Fibroblast of lung (primary cell): ENCODE results near the gene COG5. TPM values are rescaled to one million over a fixed set of nuclear protein-coding genes. Genes with fewer than 3 reads are reported as not detected.

ENCODE experiments used
- DNase-seq, 2 donors: peaks; one replicate each; pipeline versions ENCODE4 v3.0.0 to v3.0.0-alpha.2; 2010; ENCODE audit warnings: low read depth in 2 of 2
- H2AFZ ChIP-seq: 2 replicates; pipeline ENCODE4 v1.5.1; 2012; ENCODE audit warnings: low read length, control low read depth, inconsistent platforms
- H3K27ac ChIP-seq: 2 replicates; pipeline ENCODE4 v1.5.1; 2011; ENCODE audit warnings: low read length, control low read depth; ENCODE audit not compliant: insufficient read depth
- H3K27me3 ChIP-seq: 2 replicates; pipeline ENCODE4 v1.5.1; 2011; ENCODE audit warnings: mild to moderate bottlenecking, low read length; ENCODE audit not compliant: control insufficient read depth, insufficient read depth
- H3K36me3 ChIP-seq: 2 replicates; pipeline ENCODE4 v1.5.1; 2011; ENCODE audit warnings: low read length; ENCODE audit not compliant: control insufficient read depth, insufficient read depth
- H3K4me1 ChIP-seq: 2 replicates; pipeline ENCODE4 v1.5.1; 2011; ENCODE audit warnings: low read length; ENCODE audit not compliant: control insufficient read depth, insufficient read depth; ENCODE audit errors: extremely low read depth
- H3K4me2 ChIP-seq: 2 replicates; pipeline ENCODE4 v1.5.1; 2011; ENCODE audit warnings: low read length, control low read depth; ENCODE audit not compliant: insufficient read depth; ENCODE audit errors: extremely low read depth
- H3K4me3 ChIP-seq, 4 experiments: fragments of 200-600 bp in 1 of 4; sonication (generic) in 1 of 4; replicated peaks in 1 of 4; 2 replicates each; pipeline ENCODE4 v1.5.1; 2011 to 2016; ENCODE audit warnings: low read length in 4 of 4, low read depth in 3 of 4, mild to moderate bottlenecking in 3 of 4, control low read depth in 2 of 4, inconsistent platforms in 1 of 4, mixed read lengths in 1 of 4; ENCODE audit not compliant: insufficient read depth in 1 of 4; ENCODE audit errors: control extremely low read depth in 1 of 4
- H3K79me2 ChIP-seq: 2 replicates; pipeline ENCODE4 v1.5.1; 2012; ENCODE audit warnings: mild to moderate bottlenecking, low read length, inconsistent platforms; ENCODE audit not compliant: control insufficient read depth, insufficient read depth
- H3K9ac ChIP-seq: 2 replicates; pipeline ENCODE4 v1.5.1; 2011; ENCODE audit warnings: mild to moderate bottlenecking, low read length, control low read depth; ENCODE audit not compliant: insufficient read depth
- H3K9me3 ChIP-seq: 2 replicates; pipeline ENCODE4 v1.5.1; 2012; ENCODE audit warnings: low read depth, low read length; ENCODE audit not compliant: control insufficient read depth, insufficient read depth
- H4K20me1 ChIP-seq: 2 replicates; pipeline ENCODE4 v1.5.1; 2011; ENCODE audit warnings: low read length; ENCODE audit not compliant: control insufficient read depth, insufficient read depth; ENCODE audit errors: extremely low read depth
- EZH2 ChIP-seq: IDR thresholded peaks from 2 replicates; pipeline ENCODE4 v1.5.1; 2012; ENCODE audit warnings: low read length, control low read depth, mild to moderate bottlenecking; ENCODE audit errors: missing control alignments
- polyA plus RNA-seq, 2 donors: library from polyadenylated mRNA; depleted of rRNA in 1 of 2; stranded (reverse) in 1 of 2; unstranded in 1 of 2; fragments of >200 nt; gene quantifications; 2 replicates each; pipeline ENCODE4 v1.2.1, GENCODE V29; 2011 to 2012; ENCODE audit warnings: missing spikeins in 1 of 2
- total RNA-seq: library from RNA; depleted of rRNA; stranded (reverse); fragments of >200 nt; gene quantifications from 2 replicates; pipeline ENCODE4 v1.2.1, GENCODE V29; 2014
- TF ChIP-seq, protein P1 (sequence below), 2 donors: IDR thresholded peaks in 1 of 2; conservative IDR thresholded peaks in 1 of 2; 1 replicate in 1 of 2; 2 replicates in 1 of 2; pipeline ENCODE4 v1.5.1; 2011 to 2012; ENCODE audit warnings: low read length in 2 of 2, control low read depth in 1 of 2, inconsistent platforms in 1 of 2, low read depth in 1 of 2, mild to moderate bottlenecking in 1 of 2

Gene COG5
- total and polyA plus RNA-seq, 2 donors (not counting 1 experiment from before 2014, with no cell fraction given), result 34.5 to 40.3 TPM

DNA sequence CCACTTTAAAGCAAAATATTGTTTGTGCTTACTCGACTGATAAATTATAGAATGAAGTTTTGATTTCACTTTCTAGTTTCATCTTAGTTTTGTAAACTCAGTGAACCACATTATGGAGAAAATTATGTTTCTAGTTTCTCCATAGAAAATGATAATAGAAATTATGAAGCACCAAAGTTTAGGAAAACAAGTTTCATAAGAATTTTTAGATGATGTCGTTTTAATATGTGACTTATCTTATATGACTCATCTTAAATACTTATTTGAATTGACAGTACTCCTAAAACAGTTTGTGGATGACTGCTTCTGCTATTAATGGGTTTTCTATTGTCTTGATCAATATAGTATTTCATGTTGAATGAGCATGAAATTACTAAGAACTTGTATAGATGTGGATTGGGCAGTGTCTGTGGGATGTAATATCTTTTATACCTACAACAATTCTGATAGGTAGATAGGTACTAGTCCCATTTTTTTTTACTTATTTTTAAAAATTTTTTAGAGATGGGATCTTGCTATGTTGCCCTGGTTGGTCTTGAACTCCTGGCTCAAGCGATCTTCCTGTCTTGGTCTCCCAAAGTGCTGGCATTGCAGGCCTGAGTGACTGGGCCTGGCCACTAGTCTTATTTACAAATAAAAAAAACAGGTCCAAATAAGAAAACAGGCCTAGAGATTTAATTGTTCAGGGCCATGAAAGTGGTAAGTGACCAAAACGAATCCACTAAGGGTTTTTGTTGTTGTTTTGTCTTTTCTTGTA lies 391.3 kb downstream of the COG5 start:
- no peaks in the 10 kb centered on the region for H3K9me3 ChIP-seq
- peaks cover 5% of the 10 kb centered on the region for H4K20me1 ChIP-seq
- no peak overlapping the region for H3K27ac ChIP-seq
- no peaks in the 10 kb centered on the region for H3K36me3 ChIP-seq
- H3K4me3 ChIP-seq, result no peak overlapping the region
- H3K4me1 ChIP-seq, result no peaks in the 10 kb centered on the region
- TF ChIP-seq, protein P1, sequence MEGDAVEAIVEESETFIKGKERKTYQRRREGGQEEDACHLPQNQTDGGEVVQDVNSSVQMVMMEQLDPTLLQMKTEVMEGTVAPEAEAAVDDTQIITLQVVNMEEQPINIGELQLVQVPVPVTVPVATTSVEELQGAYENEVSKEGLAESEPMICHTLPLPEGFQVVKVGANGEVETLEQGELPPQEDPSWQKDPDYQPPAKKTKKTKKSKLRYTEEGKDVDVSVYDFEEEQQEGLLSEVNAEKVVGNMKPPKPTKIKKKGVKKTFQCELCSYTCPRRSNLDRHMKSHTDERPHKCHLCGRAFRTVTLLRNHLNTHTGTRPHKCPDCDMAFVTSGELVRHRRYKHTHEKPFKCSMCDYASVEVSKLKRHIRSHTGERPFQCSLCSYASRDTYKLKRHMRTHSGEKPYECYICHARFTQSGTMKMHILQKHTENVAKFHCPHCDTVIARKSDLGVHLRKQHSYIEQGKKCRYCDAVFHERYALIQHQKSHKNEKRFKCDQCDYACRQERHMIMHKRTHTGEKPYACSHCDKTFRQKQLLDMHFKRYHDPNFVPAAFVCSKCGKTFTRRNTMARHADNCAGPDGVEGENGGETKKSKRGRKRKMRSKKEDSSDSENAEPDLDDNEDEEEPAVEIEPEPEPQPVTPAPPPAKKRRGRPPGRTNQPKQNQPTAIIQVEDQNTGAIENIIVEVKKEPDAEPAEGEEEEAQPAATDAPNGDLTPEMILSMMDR (conservative IDR thresholded peaks at IDR 0.05 in 1 of 2, IDR thresholded peaks at IDR 0.05 in 1 of 2; ENCODE audit: low read depth in 1 of 2, low read length in 2 of 2), result no peak
- TF ChIP-seq EZH2, result no peak
- H3K9ac ChIP-seq, result no peak overlapping the region
- H3K79me2 ChIP-seq, result peaks cover 57% of the 10 kb centered on the region
- DNase-seq, result no peak
- no peak overlapping the region for H2AFZ ChIP-seq
- no peak overlapping the region for H3K4me2 ChIP-seq
- no peaks in the 10 kb centered on the region for H3K27me3 ChIP-seq

DNA sequence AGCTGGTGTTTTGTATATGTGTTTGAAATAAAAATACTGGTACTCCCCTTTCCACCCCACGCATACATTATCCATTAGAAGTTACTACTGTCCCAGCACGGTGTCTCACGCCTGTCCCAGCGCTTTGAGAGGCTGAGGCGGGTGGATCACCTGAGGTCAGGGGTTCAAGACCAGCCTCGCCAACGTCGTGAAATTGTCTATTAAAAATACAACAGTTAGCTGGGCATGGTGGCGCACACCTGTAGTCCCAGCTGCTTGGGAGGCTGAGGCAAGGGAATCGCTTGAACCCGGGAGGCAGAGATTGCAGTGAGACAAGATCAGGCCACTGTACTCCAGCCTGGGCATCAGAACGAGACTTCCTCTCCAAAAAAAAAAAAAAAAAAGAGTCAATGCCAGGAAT lies 392.2 kb downstream of the COG5 start:
- H2AFZ ChIP-seq, result no peak overlapping the region
- TF ChIP-seq, protein P1 (conservative IDR thresholded peaks at IDR 0.05 in 1 of 2, IDR thresholded peaks at IDR 0.05 in 1 of 2; ENCODE audit: low read depth in 1 of 2, low read length in 2 of 2), result no peak
- TF ChIP-seq EZH2, result no peak
- H4K20me1 ChIP-seq, result peaks cover 5% of the 10 kb centered on the region
- no peak for DNase-seq
- no peaks in the 10 kb centered on the region for H3K9me3 ChIP-seq
- no peaks in the 10 kb centered on the region for H3K36me3 ChIP-seq
- no peak overlapping the region for H3K4me3 ChIP-seq
- H3K9ac ChIP-seq, result no peak overlapping the region
- H3K79me2 ChIP-seq, result peaks cover 48% of the 10 kb centered on the region
- H3K27me3 ChIP-seq, result no peaks in the 10 kb centered on the region
- H3K4me2 ChIP-seq, result no peak overlapping the region
- no peaks in the 10 kb centered on the region for H3K4me1 ChIP-seq
- H3K27ac ChIP-seq, result no peak overlapping the region

DNA sequence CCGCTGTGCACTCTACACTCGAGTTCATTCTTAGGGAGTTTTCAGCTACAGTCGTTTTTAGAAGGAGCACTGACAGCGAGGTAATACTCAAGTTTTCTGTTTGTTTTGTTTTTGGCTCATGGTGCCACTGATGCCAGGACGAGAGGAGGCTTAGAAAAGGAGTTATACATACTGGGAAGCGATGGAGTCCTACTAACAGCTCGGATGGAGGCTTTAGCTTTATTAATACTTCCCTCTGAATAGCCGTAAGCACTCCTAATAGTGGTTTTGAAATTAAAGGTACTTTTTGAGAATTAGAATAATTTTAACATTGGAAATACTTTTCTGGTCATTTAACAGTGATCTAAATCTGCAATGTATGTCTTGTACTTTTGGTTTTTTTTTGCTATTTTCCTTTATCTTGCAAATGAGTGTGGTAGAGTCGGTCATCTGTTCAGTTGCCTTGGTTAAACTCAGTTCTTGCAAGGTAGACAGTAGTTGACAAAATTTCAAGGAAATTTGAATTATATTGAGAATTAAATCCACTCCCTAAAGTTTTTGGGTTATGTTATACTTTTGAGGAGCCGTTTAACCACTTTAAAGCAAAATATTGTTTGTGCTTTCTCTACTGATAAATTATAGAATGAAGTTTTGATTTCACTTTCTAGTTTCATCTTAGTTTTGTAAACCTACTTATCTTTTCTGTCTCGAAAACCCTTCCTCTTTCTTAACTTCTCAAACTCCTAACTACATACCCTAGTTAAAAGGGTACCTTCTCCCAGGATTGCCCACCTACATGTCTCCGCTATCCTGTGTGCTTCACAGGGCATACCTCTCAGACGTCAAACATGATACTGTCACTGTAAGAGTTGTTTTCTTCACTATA lies 393.4 kb downstream of the COG5 start:
- TF ChIP-seq, protein P1 (conservative IDR thresholded peaks at IDR 0.05 in 1 of 2, IDR thresholded peaks at IDR 0.05 in 1 of 2; ENCODE audit: low read depth in 1 of 2, low read length in 2 of 2), result no peak
- no peak for TF ChIP-seq EZH2
- H3K9ac ChIP-seq, result peak overlapping the region; percentile 94
- H2AFZ ChIP-seq, result no peak overlapping the region
- no peaks in the 10 kb centered on the region for H3K27me3 ChIP-seq
- H3K4me3 ChIP-seq, result peak overlapping the region; percentile 81 to 93 (median 84)
- H4K20me1 ChIP-seq, result peaks cover 5% of the 10 kb centered on the region
- H3K4me1 ChIP-seq, result no peaks in the 10 kb centered on the region
- peaks cover 44% of the 10 kb centered on the region for H3K79me2 ChIP-seq
- H3K36me3 ChIP-seq, result no peaks in the 10 kb centered on the region
- no peak for DNase-seq
- peak overlapping the region; percentile 89 for H3K27ac ChIP-seq
- peak overlapping the region; percentile 95 for H3K4me2 ChIP-seq
- no peaks in the 10 kb centered on the region for H3K9me3 ChIP-seq
